HUES64 (cell line): Measurements from ENCODE around the gene PARN.
"Not testable (repeated sequence)": the region's sequence is repeated elsewhere in the genome, so short reads cannot be mapped to it uniquely, and the experiment has no call there.

Source experiments
- H3K27ac ChIP-seq: 2 replicates; pipeline ENCODE4 v1.7.0; 2013; ENCODE audit warnings: low read depth, low read length, inconsistent platforms
- H3K27me3 ChIP-seq: 2 replicates; pipeline ENCODE4 v1.6.1; 2013; ENCODE audit warnings: mild to moderate bottlenecking, low read length; ENCODE audit not compliant: insufficient read depth
- H3K36me3 ChIP-seq: 2 replicates; pipeline ENCODE4 v1.6.1; 2013; ENCODE audit warnings: mild to moderate bottlenecking, low read length; ENCODE audit not compliant: insufficient read depth
- H3K4me1 ChIP-seq: 2 replicates; pipeline ENCODE4 v1.6.1; 2013; ENCODE audit warnings: mild to moderate bottlenecking, low read length, moderate library complexity; ENCODE audit not compliant: insufficient read depth
- H3K4me3 ChIP-seq: 2 replicates; pipeline ENCODE4 v1.5.1; 2013; ENCODE audit warnings: mild to moderate bottlenecking, low read length, moderate library complexity
- H3K9ac ChIP-seq: 2 replicates; pipeline ENCODE4 v1.6.1; 2013; ENCODE audit warnings: mild to moderate bottlenecking, low read depth, low read length
- H3K9me3 ChIP-seq: 2 replicates; pipeline ENCODE4 v1.6.1; 2013; ENCODE audit warnings: low read depth, low read length; ENCODE audit not compliant: insufficient read depth
- WGBS: fragments of 150-250, 120-280 bp; methylation state at CpG from one replicate; pipeline ENCODE4 v1.1.7; 2013; ENCODE audit warnings: missing lambda C conversion rate; 5-methylcytosine and 5-hydroxymethylcytosine counted together

PARN gene

DNA sequence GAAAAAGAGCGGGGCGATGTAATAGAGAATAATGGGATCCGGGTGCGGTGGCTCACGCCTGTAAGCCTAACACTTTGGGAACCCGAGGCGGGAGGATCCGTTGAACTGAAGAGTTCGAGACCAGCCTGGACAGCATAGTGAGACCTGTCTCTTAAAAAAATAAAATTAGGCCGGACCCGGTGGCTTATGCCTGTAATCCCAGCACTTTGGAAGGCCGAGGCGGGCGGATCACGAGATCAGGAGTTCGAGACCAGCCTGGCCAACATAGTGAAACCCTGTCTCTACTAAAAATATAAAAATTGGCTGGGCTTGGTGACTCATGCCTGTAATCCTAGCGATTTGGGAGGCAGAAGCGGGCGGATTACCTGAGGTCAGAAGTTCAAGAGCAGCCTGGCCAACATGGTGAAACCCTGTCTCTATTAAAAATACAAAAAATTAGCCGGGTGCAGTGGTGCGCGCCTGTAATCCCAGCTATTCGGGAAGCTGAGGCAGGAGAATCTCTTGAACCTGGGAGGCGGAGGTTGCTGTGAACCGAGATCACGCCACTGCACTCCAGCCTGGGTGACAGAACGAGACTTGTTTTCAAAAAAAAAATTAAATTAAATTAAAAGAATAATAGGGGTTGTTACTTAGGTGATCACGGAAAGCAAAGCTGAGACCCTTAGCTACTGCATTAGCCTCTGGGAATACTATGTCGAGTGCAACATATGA is 715 bp upstream of the PARN start:
- H3K9me3 ChIP-seq, H3K27me3 ChIP-seq: not testable (repeated sequence)
- Histone ChIP-seq H3K27ac (peak overlapping the region; percentile 97), H3K4me3 (peak overlapping the region; percentile 91), H3K36me3 (peaks cover 32% of the 10 kb centered on the region), H3K4me1 (peaks cover 28% of the 10 kb centered on the region), H3K9ac (peak overlapping the region; percentile 96; the same call in 1 of the 2 replicates)
- 88% methylated on average over 28 of the region's 29 CpGs for whole genome bisulfite sequencing

DNA sequence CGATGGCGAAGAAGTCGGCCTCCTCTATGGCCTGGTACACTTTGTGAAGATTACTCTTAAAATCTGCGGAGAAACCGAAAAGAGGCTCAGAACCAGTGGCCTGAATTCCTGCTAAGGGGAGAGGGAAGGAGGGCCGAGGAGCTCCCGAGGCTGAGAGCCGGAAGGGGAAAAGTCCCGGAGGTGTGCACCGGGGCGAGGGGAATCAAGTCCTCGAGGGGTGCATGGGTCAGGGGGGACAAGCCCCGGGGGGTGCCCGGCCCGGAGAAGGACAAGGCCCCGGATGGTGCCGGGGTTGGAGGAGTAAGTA is 495 bp downstream of the PARN start:
- WGBS: 4% methylated on average over 17 of the region's 17 CpGs
- H3K4me1 ChIP-seq: peaks cover 18% of the 10 kb centered on the region

DNA sequence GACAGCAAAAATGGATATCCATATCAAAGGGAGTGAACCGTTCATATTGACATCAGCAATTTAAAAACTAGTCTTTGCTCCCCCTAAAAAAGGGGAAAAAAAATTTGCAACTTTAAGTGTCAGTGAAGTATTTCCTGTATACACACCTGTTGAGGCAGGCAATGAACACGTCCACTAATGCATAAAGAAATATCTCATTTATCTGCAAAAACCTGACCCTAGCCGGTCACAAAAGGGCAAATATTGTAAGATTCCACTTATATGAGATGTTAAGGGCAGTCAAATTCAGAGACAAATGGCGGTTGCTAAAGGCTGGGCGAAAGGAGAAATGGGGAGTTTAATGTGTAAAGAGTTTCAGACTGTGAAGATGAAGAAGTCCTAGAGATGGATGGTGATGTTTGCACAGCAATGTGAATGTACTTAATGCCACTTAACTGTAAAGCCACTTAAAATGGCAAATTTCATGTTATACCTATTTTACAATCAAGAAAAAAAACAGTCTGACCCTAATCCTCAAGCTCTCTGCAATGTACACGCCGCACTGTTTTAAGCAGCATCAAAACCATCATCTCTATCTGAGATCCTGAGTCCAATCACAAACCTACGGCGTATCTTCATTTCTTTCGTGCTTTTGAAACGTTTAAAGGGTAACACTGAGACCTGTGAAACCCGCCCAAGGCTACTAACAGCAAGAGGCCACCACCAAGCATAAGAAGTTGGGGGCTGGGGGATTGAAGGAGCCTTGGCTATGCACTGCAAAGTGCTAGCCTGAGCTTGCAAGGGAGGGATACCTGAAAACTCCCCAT is 1.1 kb downstream of the PARN start:
- Histone ChIP-seq H3K4me1 (peaks cover 13% of the 10 kb centered on the region; the same call in 1 of the 2 replicates), H3K27me3 (no peaks in the 10 kb centered on the region), H3K36me3 (peaks cover 50% of the 10 kb centered on the region), H3K9ac (peak overlapping the region; percentile 96), H3K9me3 (no peaks in the 10 kb centered on the region), H3K27ac (peak overlapping the region; percentile 97), H3K4me3 (peak overlapping the region; percentile 91)
- 52% methylated on average over 10 of the region's 12 CpGs for WGBS

More for the DNA sequence above, 495 bp downstream of the PARN start:
- H3K9me3 ChIP-seq: no peaks in the 10 kb centered on the region
- peak overlapping the region; percentile 96 for H3K9ac ChIP-seq
- no peaks in the 10 kb centered on the region for H3K27me3 ChIP-seq
- H3K4me3 ChIP-seq: peak overlapping the region; percentile 91
- peaks cover 44% of the 10 kb centered on the region for H3K36me3 ChIP-seq
- peak overlapping the region; percentile 97 for H3K27ac ChIP-seq

DNA sequence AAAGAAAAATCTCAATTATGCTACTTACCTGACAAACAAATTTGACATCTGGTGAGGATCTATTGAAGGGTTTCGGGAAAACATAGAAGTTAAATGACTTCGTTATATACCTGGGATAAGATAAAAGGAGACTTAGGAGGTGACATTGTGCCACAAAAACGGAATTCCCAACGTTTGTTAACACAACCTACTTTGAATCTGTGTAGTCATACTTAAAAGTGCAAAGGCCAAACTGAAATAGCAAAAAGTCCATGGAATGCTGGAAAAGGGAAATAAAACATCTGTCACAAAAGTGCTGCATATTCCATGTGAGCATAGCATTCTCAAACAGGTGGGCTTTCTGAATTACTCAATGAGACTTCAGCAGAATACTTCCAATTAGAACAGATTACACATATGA is 3.0 kb downstream of the PARN start:
- Histone ChIP-seq H3K27ac (no peak overlapping the region), H3K27me3 (no peaks in the 10 kb centered on the region), H3K36me3 (peaks cover 66% of the 10 kb centered on the region), H3K9me3 (no peaks in the 10 kb centered on the region), H3K4me3 (no peak overlapping the region), H3K9ac (no peak overlapping the region), H3K4me1 (peaks cover 13% of the 10 kb centered on the region; the same call in 1 of the 2 replicates)
- 93% methylated on average over 4 of the region's 4 CpGs for WGBS

DNA sequence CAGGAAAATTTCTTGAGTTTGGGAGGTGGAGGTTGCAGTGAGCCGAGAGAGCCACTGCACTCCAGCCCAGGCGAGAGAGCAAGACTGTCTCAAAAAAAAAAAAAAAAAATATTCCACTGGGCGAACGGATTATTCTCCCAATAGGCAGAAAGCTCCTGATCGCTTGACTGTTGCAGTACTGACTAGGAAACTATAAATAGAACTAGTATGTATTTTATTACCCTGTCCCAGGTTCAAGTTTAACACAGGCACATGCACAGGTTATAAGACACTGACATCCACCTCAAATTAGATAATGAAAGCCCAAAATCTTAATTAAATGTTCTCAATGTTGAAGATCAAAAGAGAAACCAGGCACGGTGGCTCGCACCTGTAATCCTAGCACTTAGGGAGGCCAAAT is 11.5 kb downstream of the PARN start:
- Histone ChIP-seq H3K4me3 (no peak overlapping the region), H3K27me3 (no peaks in the 10 kb centered on the region), H3K36me3 (peaks cover 87% of the 10 kb centered on the region), H3K27ac (no peak overlapping the region), H3K9me3 (no peaks in the 10 kb centered on the region), H3K9ac (no peak overlapping the region), H3K4me1 (no peaks in the 10 kb centered on the region)
- 81% methylated on average over 5 of the region's 7 CpGs for whole genome bisulfite sequencing

DNA sequence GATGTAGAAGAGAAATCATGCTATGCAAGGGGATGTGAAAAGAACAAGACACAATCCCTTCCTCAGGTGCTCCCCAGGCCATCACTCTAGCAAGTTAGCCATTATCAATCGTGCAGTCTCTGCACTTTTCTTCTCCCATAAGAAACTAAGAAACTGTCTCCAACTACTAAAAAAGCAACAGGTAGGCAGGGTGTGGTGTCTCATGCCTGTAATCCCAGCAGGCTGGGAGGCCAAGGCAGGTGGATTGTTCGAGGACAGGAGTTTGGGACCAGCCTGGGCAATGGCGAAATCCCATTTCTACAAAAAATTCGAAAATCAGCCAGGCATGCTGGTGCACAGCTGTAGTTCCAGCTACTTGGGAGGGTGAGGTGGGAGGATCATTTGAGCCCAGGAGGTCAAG is 13.8 kb downstream of the PARN start:
- 97% methylated on average over 4 of the region's 4 CpGs for WGBS
- Histone ChIP-seq H3K4me1 (no peaks in the 10 kb centered on the region), H3K27me3 (no peaks in the 10 kb centered on the region), H3K36me3 (peaks cover 79% of the 10 kb centered on the region), H3K4me3 (no peak overlapping the region), H3K9me3 (no peaks in the 10 kb centered on the region), H3K9ac (no peak overlapping the region), H3K27ac (no peak overlapping the region)

DNA sequence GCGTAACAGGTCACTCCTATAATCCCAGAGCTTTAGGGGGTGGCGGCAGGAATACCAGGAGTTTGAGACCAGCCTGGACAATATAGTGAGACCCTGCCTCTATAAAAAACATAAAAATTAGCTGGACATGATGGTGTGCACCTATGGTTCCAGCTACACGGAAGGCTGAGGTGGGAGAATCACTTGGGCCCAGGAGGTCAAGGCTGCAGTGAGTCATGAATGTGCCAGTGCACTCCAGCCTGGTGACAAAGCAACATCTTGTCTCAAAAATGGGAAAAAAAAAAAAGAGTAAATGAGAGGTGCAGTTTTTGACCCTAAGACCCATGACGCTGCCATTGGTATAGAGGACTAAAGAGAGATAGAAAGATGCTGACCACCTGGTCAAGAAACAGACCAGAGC is 16.1 kb downstream of the PARN start:
- Histone ChIP-seq H3K9me3 (no peaks in the 10 kb centered on the region), H3K4me3 (no peak overlapping the region), H3K27me3 (no peaks in the 10 kb centered on the region), H3K27ac (no peak overlapping the region), H3K9ac (no peak overlapping the region), H3K36me3 (peaks cover 84% of the 10 kb centered on the region), H3K4me1 (no peaks in the 10 kb centered on the region)
- 98% methylated on average over 4 of the region's 4 CpGs for WGBS

DNA sequence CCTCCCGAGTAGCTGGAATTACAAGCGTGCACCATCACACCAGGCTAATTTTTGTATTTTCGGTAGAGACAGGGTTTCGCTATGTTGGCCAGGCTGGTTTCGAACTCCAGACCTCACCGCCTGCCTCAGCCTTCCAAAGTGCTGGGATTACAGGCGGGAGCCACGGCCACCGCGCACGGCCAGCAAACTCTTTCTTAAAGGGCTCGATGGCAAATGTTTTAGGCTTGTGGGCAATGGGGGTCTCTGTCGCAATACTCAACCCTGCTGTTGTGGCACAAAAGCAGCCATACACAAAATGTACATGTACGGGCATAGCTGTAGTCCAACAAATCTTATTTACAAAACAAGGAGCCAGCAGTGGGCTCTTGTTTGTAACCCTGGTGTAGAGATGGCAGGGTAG is 18.4 kb downstream of the PARN start:
- no peak overlapping the region for H3K27ac ChIP-seq

DNA sequence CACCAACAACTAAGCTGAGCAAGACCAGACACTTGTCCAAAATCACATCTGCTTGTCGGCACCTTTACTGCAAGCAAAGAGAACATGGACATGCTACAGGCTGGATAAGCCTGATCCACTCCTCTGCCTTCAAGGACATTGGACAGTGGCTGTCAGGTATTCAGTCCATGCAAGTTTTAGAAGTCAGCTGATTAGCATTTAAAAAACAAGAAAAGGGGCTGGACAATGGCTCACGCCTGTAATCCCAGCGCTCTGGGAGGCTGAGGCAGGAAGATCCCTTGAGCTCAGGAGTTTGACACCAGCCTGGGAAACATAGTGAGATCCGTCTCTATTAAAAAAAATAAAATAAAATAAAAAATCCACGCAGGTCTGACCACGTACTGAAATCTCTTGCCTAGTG is 20.3 kb downstream of the PARN start:
- 0 out of 2 replicates have a peak, but pooled peaks cover 3% of the 10 kb centered on the region for H3K4me1 ChIP-seq
- peaks cover 86% of the 10 kb centered on the region for H3K36me3 ChIP-seq
- no peak overlapping the region for H3K4me3 ChIP-seq
- 93% methylated on average over 6 of the region's 6 CpGs for WGBS
- no peak overlapping the region for H3K9ac ChIP-seq
- H3K27me3 ChIP-seq: no peaks in the 10 kb centered on the region
- no peaks in the 10 kb centered on the region for H3K9me3 ChIP-seq
- no peak overlapping the region for H3K27ac ChIP-seq

More for the DNA sequence above, 18.4 kb downstream of the PARN start:
- no peak overlapping the region for H3K4me3 ChIP-seq
- no peaks in the 10 kb centered on the region for H3K27me3 ChIP-seq
- peaks cover 86% of the 10 kb centered on the region for H3K36me3 ChIP-seq
- H3K9me3 ChIP-seq: no peaks in the 10 kb centered on the region
- WGBS: 97% methylated on average over 14 of the region's 14 CpGs
- H3K4me1 ChIP-seq: 0 out of 2 replicates have a peak, but pooled peaks cover 3% of the 10 kb centered on the region
- no peak overlapping the region for H3K9ac ChIP-seq

DNA sequence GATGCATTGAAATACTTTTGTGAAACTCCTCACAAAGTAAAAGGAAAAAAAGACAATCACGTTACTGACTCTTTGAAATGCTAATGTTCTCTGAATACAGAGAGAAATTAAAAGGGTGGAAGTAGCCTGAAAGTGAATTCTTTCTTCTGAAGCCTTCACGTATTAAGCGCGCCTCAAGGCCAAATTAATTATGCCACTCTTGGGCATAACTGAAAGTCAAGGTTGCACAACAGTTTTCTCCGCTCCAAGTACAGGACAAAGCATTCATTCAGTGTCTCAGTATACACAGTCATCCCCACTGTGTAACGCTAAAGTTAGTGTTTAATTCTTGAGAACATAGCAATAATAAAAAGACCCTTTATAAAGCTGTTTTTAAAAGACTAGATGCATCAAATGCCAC is 21.5 kb downstream of the PARN start:
- peaks cover 85% of the 10 kb centered on the region for H3K36me3 ChIP-seq
- no peak overlapping the region for H3K27ac ChIP-seq
- no peak overlapping the region for H3K9ac ChIP-seq
- H3K27me3 ChIP-seq: no peaks in the 10 kb centered on the region
- WGBS: 87% methylated on average over 6 of the region's 6 CpGs
- no peak overlapping the region for H3K4me3 ChIP-seq
- no peaks in the 10 kb centered on the region for H3K9me3 ChIP-seq
- H3K4me1 ChIP-seq: 0 out of 2 replicates have a peak, but pooled peaks cover 3% of the 10 kb centered on the region

DNA sequence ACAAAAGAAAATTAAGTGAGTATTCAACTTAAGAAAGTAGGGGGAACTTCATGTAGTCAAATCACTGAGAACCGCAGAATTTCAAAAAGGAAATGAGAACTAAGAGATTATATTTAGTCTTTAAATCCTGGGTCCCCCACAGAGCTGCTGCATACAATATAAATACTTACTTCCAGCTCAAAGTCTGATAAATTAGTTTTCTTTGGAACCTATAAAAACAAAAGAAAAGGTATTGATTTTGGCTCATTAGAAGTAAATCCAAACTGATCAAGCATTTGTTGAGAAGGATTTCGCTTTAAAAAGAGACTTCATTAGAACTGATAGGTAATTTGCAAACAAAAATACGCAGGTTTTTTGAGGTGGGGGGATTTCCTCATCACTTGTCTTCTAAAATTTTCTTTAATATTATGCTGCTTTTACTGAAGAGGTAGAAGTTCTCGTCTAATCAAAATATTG is 21.9 kb downstream of the PARN start:
- no peak overlapping the region for H3K9ac ChIP-seq
- no peak overlapping the region for H3K27ac ChIP-seq
- 100% methylated on average over 3 of the region's 4 CpGs for WGBS
- H3K36me3 ChIP-seq: peaks cover 86% of the 10 kb centered on the region
- no peak overlapping the region for H3K4me3 ChIP-seq
- H3K4me1 ChIP-seq: 0 out of 2 replicates have a peak, but pooled peaks cover 3% of the 10 kb centered on the region
- H3K9me3 ChIP-seq: no peaks in the 10 kb centered on the region
- no peaks in the 10 kb centered on the region for H3K27me3 ChIP-seq
